Dendritic cell treated with granulocyte-macrophage colony-stimulating factor and Interleukin-4, amounts not matched to agents 40 ng/mL and 50 ng/mL, for 4 days (primary cell): ENCODE measurements around the gene MYMK.

Source experiments
- H3K27ac Mint-ChIP-seq: one replicate; pipeline ENCODE4 v1.8.0; 2022; ENCODE audit warnings: mild to moderate bottlenecking, mixed read lengths
- H3K27me3 Mint-ChIP-seq: one replicate; pipeline ENCODE4 v1.8.0; 2022; ENCODE audit warnings: mild to moderate bottlenecking, mixed read lengths
- H3K36me3 Mint-ChIP-seq: one replicate; pipeline ENCODE4 v1.8.0; 2022; ENCODE audit warnings: low read depth, mixed read lengths
- H3K4me1 Mint-ChIP-seq: one replicate; pipeline ENCODE4 v1.8.0; 2022; ENCODE audit warnings: low read depth, mixed read lengths
- H3K4me3 Mint-ChIP-seq: one replicate; pipeline ENCODE4 v1.8.0; 2022; ENCODE audit warnings: mild to moderate bottlenecking, moderate library complexity, mixed read lengths
- H3K9me3 Mint-ChIP-seq: one replicate; pipeline ENCODE4 v1.8.0; 2022; ENCODE audit warnings: mixed read lengths
- intact Hi-C: fragments of 100-400 bp; cut with micrococcal nuclease; formaldehyde crosslinking; loops from one replicate; pipeline ENCODE4 v1.15.0; 2022

The MYMK gene

DNA sequence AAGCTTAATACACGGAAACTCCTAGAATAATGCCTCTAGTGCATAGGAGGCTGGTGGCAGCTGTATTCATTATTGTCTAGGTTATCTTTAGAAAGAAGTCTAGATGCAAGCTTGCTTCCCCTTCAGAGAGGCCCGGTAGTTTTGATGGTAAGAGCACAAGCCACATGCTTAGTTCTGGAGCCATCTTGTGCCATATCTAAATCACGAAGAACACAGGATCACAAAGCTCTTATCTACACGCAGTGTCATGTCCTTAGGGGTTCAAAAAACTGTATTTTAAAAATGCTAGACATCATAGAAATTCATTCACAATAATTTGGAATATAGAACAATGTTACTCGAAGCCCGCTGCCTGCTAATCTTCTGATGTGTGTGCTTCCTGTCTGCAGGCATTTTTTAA lies 58.8 kb downstream of the MYMK start:
- Mint-ChIP-seq H3K27ac (no peak overlapping the region), H3K27me3 (peaks cover 29% of the 10 kb centered on the region), H3K4me3 (no peak overlapping the region), H3K9me3 (no peaks in the 10 kb centered on the region), H3K4me1 (peaks cover 54% of the 10 kb centered on the region), H3K36me3 (peaks cover 3% of the 10 kb centered on the region)
- intact Hi-C loops = no loop called here

DNA sequence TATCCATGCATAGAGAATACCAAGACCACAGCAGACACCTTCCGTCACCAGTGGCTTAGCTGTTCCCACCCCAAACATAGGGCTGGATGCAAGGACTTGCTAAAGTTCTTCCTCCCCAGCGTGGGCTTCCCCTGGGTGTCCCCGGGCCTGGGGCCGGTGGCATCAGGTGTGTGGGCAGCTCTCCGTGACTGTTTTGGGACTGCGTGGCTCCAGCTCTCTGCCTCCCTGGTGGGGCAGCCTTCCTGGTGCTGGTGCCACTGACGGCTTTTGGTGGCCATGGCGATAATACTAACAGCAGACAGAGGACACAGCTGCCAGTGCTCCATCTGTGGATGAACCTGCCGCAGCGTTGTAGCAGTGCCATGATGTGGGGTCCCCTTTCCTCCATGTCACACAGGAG lies 60.1 kb downstream of the MYMK start:
- intact Hi-C loops = no loop called here
- Mint-ChIP-seq H3K9me3 (no peaks in the 10 kb centered on the region), H3K4me3 (no peak overlapping the region), H3K4me1 (peaks cover 52% of the 10 kb centered on the region), H3K27ac (no peak overlapping the region), H3K36me3 (peaks cover 6% of the 10 kb centered on the region), H3K27me3 (peaks cover 37% of the 10 kb centered on the region)
